ENCODE measurements around the gene TCF7L2.

The TCF7L2 gene

GRCh38 chr10:113071446-113071845 lies 121.4 kb downstream of the TCF7L2 start:
- Histone ChIP-seq H3K4me3 (ENCODE audit: low read depth, low read length, poor library complexity, severe bottlenecking) (no peak overlapping the region), H3K9ac (ENCODE audit: low read length) (no peak overlapping the region), H3K9me2 (ENCODE audit: low read depth, low read length) (no peaks in the 10 kb centered on the region), H2AFZ (ENCODE audit: low read length) (no peak overlapping the region), H4K20me1 (ENCODE audit: insufficient read depth, low read length) (no peaks in the 10 kb centered on the region), H3F3A (ENCODE audit: insufficient read depth, low read length) (no peaks in the 10 kb centered on the region), H3K4me2 (ENCODE audit: low read length) (no peak overlapping the region), H3K27ac (ENCODE audit: low read depth, low read length, poor library complexity, severe bottlenecking) (no peak overlapping the region), H3K9me3 (ENCODE audit: low read length) (no peaks in the 10 kb centered on the region), H3K79me2 (ENCODE audit: insufficient read depth, low read length) (peaks cover 3% of the 10 kb centered on the region; the same call in 1 of the 2 replicates), H3K27me3 (ENCODE audit: insufficient read depth, low read length) (no peaks in the 10 kb centered on the region), H3K4me1 (ENCODE audit: insufficient read depth, low read length, severe bottlenecking) (peaks cover 8% of the 10 kb centered on the region), H3K36me3 (ENCODE audit: insufficient read depth, low read length) (peaks cover 13% of the 10 kb centered on the region)
- TF ChIP-seq CTCF (IDR thresholded peaks at IDR 0.05; ENCODE audit: low read length), result no peak
- no peak for TF ChIP-seq EZH2 (IDR thresholded peaks at IDR 0.05; ENCODE audit: borderline replicate concordance, low read length)

- no peak overlapping the region for H3K4me3 ChIP-seq (ENCODE audit: low read depth, low read length, poor library complexity, severe bottlenecking)
- H3K4me1 ChIP-seq (ENCODE audit: insufficient read depth, low read length, severe bottlenecking), result no peaks in the 10 kb centered on the region
- H3K27ac ChIP-seq (ENCODE audit: low read depth, low read length, poor library complexity, severe bottlenecking), result no peak overlapping the region
- H3K9me3 ChIP-seq (ENCODE audit: low read length), result no peaks in the 10 kb centered on the region
- TF ChIP-seq EZH2 (IDR thresholded peaks at IDR 0.05; ENCODE audit: borderline replicate concordance, low read length) (no peak), CTCF (IDR thresholded peaks at IDR 0.05; ENCODE audit: low read length) (no peak)
- no peaks in the 10 kb centered on the region for H3K27me3 ChIP-seq (ENCODE audit: insufficient read depth, low read length)
- peaks cover 7% of the 10 kb centered on the region; the same call in 1 of the 2 replicates for H3K36me3 ChIP-seq (ENCODE audit: insufficient read depth, low read length)
- no peak overlapping the region for H2AFZ ChIP-seq (ENCODE audit: low read length)
- no peaks in the 10 kb centered on the region for H3K79me2 ChIP-seq (ENCODE audit: insufficient read depth, low read length)
- no peak overlapping the region for H3K9ac ChIP-seq (ENCODE audit: low read length)
- H3F3A ChIP-seq (ENCODE audit: insufficient read depth, low read length), result no peaks in the 10 kb centered on the region
- H3K9me2 ChIP-seq (ENCODE audit: low read depth, low read length), result no peaks in the 10 kb centered on the region
- H3K4me2 ChIP-seq (ENCODE audit: low read length), result no peak overlapping the region
- H4K20me1 ChIP-seq (ENCODE audit: insufficient read depth, low read length), result no peaks in the 10 kb centered on the region
Observed at GRCh38 chr10:113073549-113074189, 123.6 kb downstream of the TCF7L2 start.

GRCh38 chr10:113076949-113077348 lies 126.9 kb downstream of the TCF7L2 start:
- Histone ChIP-seq H3K79me2 (ENCODE audit: insufficient read depth, low read length) (no peaks in the 10 kb centered on the region; the same call in 1 of the 2 replicates), H3K27me3 (ENCODE audit: insufficient read depth, low read length) (no peaks in the 10 kb centered on the region), H3K36me3 (ENCODE audit: insufficient read depth, low read length) (no peaks in the 10 kb centered on the region), H3K4me2 (ENCODE audit: low read length) (no peak overlapping the region), H3F3A (ENCODE audit: insufficient read depth, low read length) (no peaks in the 10 kb centered on the region), H3K9me3 (ENCODE audit: low read length) (no peaks in the 10 kb centered on the region), H4K20me1 (ENCODE audit: insufficient read depth, low read length) (no peaks in the 10 kb centered on the region), H3K27ac (ENCODE audit: low read depth, low read length, poor library complexity, severe bottlenecking) (no peak overlapping the region), H3K9me2 (ENCODE audit: low read depth, low read length) (no peaks in the 10 kb centered on the region), H3K9ac (ENCODE audit: low read length) (no peak overlapping the region), H2AFZ (ENCODE audit: low read length) (no peak overlapping the region), H3K4me1 (ENCODE audit: insufficient read depth, low read length, severe bottlenecking) (no peaks in the 10 kb centered on the region), H3K4me3 (ENCODE audit: low read depth, low read length, poor library complexity, severe bottlenecking) (no peak overlapping the region)
- TF ChIP-seq CTCF (IDR thresholded peaks at IDR 0.05; ENCODE audit: low read length) (no peak), EZH2 (IDR thresholded peaks at IDR 0.05; ENCODE audit: borderline replicate concordance, low read length) (no peak)
